Activated CD4-positive, alpha-beta T cell treated with anti-CD3 and anti-CD28 coated beads, Interleukin-2, amount 50 U/mL, for 1 hour (primary cell): ENCODE results near the gene TRPV5.

ENCODE experiments used
- DNase-seq: peaks from one replicate; pipeline ENCODE4 v3.0.0-alpha.2; 2020

Gene TRPV5

GRCh38 chr7:142939226-142939910 lies 5.8 kb upstream of the TRPV5 start, which contains the start of gene LLCFC1:
LLCFC1 (plus strand) TSS chr7:142939484; CDS start chr7:142939622, 138 bp downstream.
- DNase-seq: no peak

GRCh38 chr7:142938611-142939010 lies 5.1 kb upstream of the TRPV5 start:
- no peak for DNase-seq

GRCh38 chr7:142935941-142936565 lies 2.5 kb upstream of the TRPV5 start:
- DNase-seq: no peak

- DNase-seq: no peak
Measured at GRCh38 chr7:142934056-142934455, 510 bp upstream of the TRPV5 start.

- no peak for DNase-seq
Measured at GRCh38 chr7:142933092-142933475, 462 bp downstream of the TRPV5 start.

- DNase-seq: no peak
Measured at GRCh38 chr7:142932386-142933091, 1.0 kb downstream of the TRPV5 start.

GRCh38 chr7:142930126-142930730 lies 3.3 kb downstream of the TRPV5 start:
- no peak for DNase-seq

- no peak for DNase-seq
Measured at GRCh38 chr7:142927949-142928348, 5.6 kb downstream of the TRPV5 start.

GRCh38 chr7:142927085-142927745 lies 6.3 kb downstream of the TRPV5 start:
- no peak for DNase-seq

- no peak for DNase-seq
Measured at GRCh38 chr7:142925413-142925812, 8.1 kb downstream of the TRPV5 start.

- DNase-seq: no peak
Measured at GRCh38 chr7:142923391-142923790, 10.2 kb downstream of the TRPV5 start.

- no peak for DNase-seq
Measured at GRCh38 chr7:142919656-142920055, 13.9 kb downstream of the TRPV5 start.

GRCh38 chr7:142918901-142919300 lies 14.6 kb downstream of the TRPV5 start:
- DNase-seq: no peak

- no peak for DNase-seq
Measured at GRCh38 chr7:142917447-142917846, 16.1 kb downstream of the TRPV5 start.

GRCh38 chr7:142916508-142916907 lies 17.0 kb downstream of the TRPV5 start:
- no peak for DNase-seq

GRCh38 chr7:142915315-142915714 lies 18.2 kb downstream of the TRPV5 start:
- DNase-seq: no peak

GRCh38 chr7:142914121-142914520 lies 19.4 kb downstream of the TRPV5 start:
- DNase-seq: no peak

GRCh38 chr7:142913566-142913965 lies 20.0 kb downstream of the TRPV5 start:
- DNase-seq: no peak

- DNase-seq: no peak
Measured at GRCh38 chr7:142913051-142913450, 20.5 kb downstream of the TRPV5 start.

GRCh38 chr7:142910481-142910880 lies 23.1 kb downstream of the TRPV5 start:
- DNase-seq: no peak

GRCh38 chr7:142910031-142910433 lies 23.5 kb downstream of the TRPV5 start:
- no peak for DNase-seq

GRCh38 chr7:142908921-142909890 lies 24.3 kb downstream of the TRPV5 start:
- DNase-seq: no peak
